CD14-positive monocyte (primary cell): ENCODE data around the gene FAM83G. TPM values are rescaled to one million over a fixed set of nuclear protein-coding genes. Genes with fewer than 3 reads are reported as not detected.

Experiments
- DNase-seq, 3 donors: peaks; one replicate each; pipeline ENCODE4 v3.0.0-alpha.2; 2011 to 2022
- H2AFZ ChIP-seq: 2 replicates; pipeline ENCODE4 v1.6.0; 2012; ENCODE audit warnings: mild to moderate bottlenecking, low read depth, low read length, inconsistent platforms; ENCODE audit not compliant: insufficient read depth, poor library complexity, severe bottlenecking
- H3K27ac ChIP-seq, 2 donors: 1 replicate in 1 of 2; 2 replicates in 1 of 2; pipeline ENCODE4 v1.5.1; 2012 to 2013; ENCODE audit warnings: low read length in 2 of 2, control low read depth in 1 of 2, inconsistent platforms in 1 of 2, low read depth in 1 of 2, mild to moderate bottlenecking in 1 of 2
- H3K27me3 ChIP-seq, 2 donors: one replicate each; pipeline versions ENCODE4 v1.6.0 to v1.6.1; 2011 to 2013; ENCODE audit warnings: low read length in 2 of 2; ENCODE audit not compliant: control insufficient read depth in 2 of 2, insufficient read depth in 2 of 2
- H3K36me3 ChIP-seq, 2 donors: replicated peaks in 1 of 2; 1 replicate in 1 of 2; 2 replicates in 1 of 2; pipeline versions ENCODE4 v1.5.1 to v1.6.1; 2012 to 2013; ENCODE audit warnings: low read length in 2 of 2, control low read depth in 1 of 2, inconsistent platforms in 1 of 2, mild to moderate bottlenecking in 1 of 2; ENCODE audit not compliant: insufficient read depth in 2 of 2, control insufficient read depth in 1 of 2
- H3K4me1 ChIP-seq, 2 donors: 1 replicate in 1 of 2; 2 replicates in 1 of 2; pipeline versions ENCODE4 v1.5.1 to v1.6.1; 2012 to 2013; ENCODE audit warnings: low read length in 2 of 2, control low read depth in 1 of 2, inconsistent platforms in 1 of 2, mild to moderate bottlenecking in 1 of 2, moderate library complexity in 1 of 2; ENCODE audit not compliant: insufficient read depth in 2 of 2, control insufficient read depth in 1 of 2
- H3K4me2 ChIP-seq: replicated peaks from 2 replicates; pipeline ENCODE3; 2012; ENCODE audit warnings: low read length, moderate library complexity, mild to moderate bottlenecking; ENCODE audit not compliant: poor library complexity, severe bottlenecking; ENCODE audit errors: extremely low read depth
- H3K4me3 ChIP-seq, 3 experiments: fragments of 200-600 bp in 1 of 3; sonication (generic) in 1 of 3; replicated peaks in 1 of 3; 1 replicate in 2 of 3; 2 replicates in 1 of 3; pipeline ENCODE4 v1.5.1; 2011 to 2013; ENCODE audit warnings: low read length in 3 of 3, mild to moderate bottlenecking in 3 of 3, control low read depth in 2 of 3, low read depth in 2 of 3, inconsistent platforms in 1 of 3, moderate library complexity in 1 of 3
- H3K79me2 ChIP-seq: 2 replicates; pipeline ENCODE4 v1.6.0; 2012; ENCODE audit warnings: mild to moderate bottlenecking, control low read depth, inconsistent platforms, low read length, moderate library complexity; ENCODE audit not compliant: insufficient read depth
- H3K9ac ChIP-seq: 2 replicates; pipeline ENCODE4 v1.6.0; 2017; ENCODE audit warnings: low read length, mild to moderate bottlenecking; ENCODE audit not compliant: insufficient read depth, poor library complexity, severe bottlenecking
- H3K9me3 ChIP-seq, 2 donors: replicated peaks in 1 of 2; 1 replicate in 1 of 2; 2 replicates in 1 of 2; pipeline versions ENCODE4 v1.5.1 to v1.6.1; 2012 to 2013; ENCODE audit warnings: low read length in 2 of 2, control low read depth in 1 of 2; ENCODE audit not compliant: control insufficient read depth in 1 of 2, insufficient read depth in 1 of 2
- H4K20me1 ChIP-seq: 2 replicates; pipeline ENCODE4 v1.6.0; 2012; ENCODE audit warnings: mild to moderate bottlenecking, low read length, control low read depth, moderate library complexity; ENCODE audit not compliant: insufficient read depth
- H3K27ac Mint-ChIP-seq, 7 donors: one replicate each; pipeline ENCODE4 v1.8.0; 2020; ENCODE audit warnings: mild to moderate bottlenecking in 7 of 7, mixed read lengths in 7 of 7, moderate library complexity in 6 of 7, inconsistent platforms in 2 of 7
- H3K27me3 Mint-ChIP-seq, 3 donors: one replicate each; pipeline ENCODE4 v1.8.0; 2021 to 2022; ENCODE audit warnings: low read depth in 3 of 3, mild to moderate bottlenecking in 3 of 3, mixed read lengths in 3 of 3, moderate library complexity in 3 of 3, inconsistent platforms in 1 of 3
- H3K36me3 Mint-ChIP-seq, 2 donors: one replicate each; pipeline ENCODE4 v1.8.0; 2020; ENCODE audit warnings: mixed read lengths in 2 of 2, inconsistent platforms in 1 of 2, mild to moderate bottlenecking in 1 of 2
- H3K4me1 Mint-ChIP-seq: one replicate; pipeline ENCODE4 v1.8.0; 2020; ENCODE audit warnings: mild to moderate bottlenecking, mixed read lengths
- H3K4me3 Mint-ChIP-seq, 2 donors: one replicate each; pipeline ENCODE4 v1.8.0; 2020; ENCODE audit warnings: mild to moderate bottlenecking in 2 of 2, mixed read lengths in 2 of 2, moderate library complexity in 1 of 2
- H3K9me3 Mint-ChIP-seq, 7 donors: one replicate each; pipeline ENCODE4 v1.8.0; 2020 to 2022; ENCODE audit warnings: mixed read lengths in 7 of 7, mild to moderate bottlenecking in 6 of 7, moderate library complexity in 6 of 7, inconsistent platforms in 2 of 7
- WGBS: methylation state at CpG from one replicate; pipeline ENCODE4 v1.1.5; 2013; ENCODE audit warnings: missing lambda C conversion rate; ENCODE audit not compliant: insufficient coverage; 5-methylcytosine and 5-hydroxymethylcytosine counted together
- intact Hi-C, 2 donors: fragments of 100-400 bp; cut with micrococcal nuclease; formaldehyde crosslinking; loops; one replicate each; pipeline versions ENCODE4 v1.15.0 to v1.15.1; 2023
- polyA plus RNA-seq, 3 donors: library from polyadenylated mRNA; depleted of rRNA in 1 of 3; unstranded in 2 of 3; stranded (reverse) in 1 of 3; fragments of 300-500 nt in 2 of 3; fragments of >200 nt in 1 of 3; fragmentation: Illumina TruSeq in 2 of 3; gene quantifications; 1 replicate in 2 of 3; 2 replicates in 1 of 3; pipeline ENCODE4 v1.2.3, GENCODE V29; 2012 to 2021
- TF ChIP-seq, protein P1 (sequence below): fragments of 200-600 bp; IDR thresholded peaks from one replicate; pipeline ENCODE4 v1.8.0; 2022; ENCODE audit warnings: antibody characterized with exemption, mild to moderate bottlenecking

The FAM83G gene
- polyA plus RNA-seq, 3 donors = 0.04 to 0.17 (median 0.08) TPM

DNA sequence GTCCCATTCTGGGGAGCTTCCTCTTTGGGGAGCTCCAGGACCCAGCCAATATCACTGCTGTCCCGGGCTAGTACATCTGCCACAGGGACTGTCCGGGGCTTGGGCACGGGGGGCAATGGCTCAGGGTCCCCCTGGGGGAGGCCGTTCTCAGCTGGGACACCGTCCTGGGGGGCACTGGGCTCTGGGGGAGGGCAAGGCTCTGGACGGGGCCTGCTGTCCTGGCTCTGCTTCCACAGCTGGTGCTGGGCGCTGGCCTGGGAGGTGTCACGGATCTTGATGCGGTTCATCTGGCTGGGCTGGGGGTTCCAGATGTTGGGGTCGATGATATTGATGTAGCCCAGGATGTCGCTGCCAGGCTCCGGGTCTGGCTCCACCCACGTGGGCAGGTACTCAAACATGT lies 26.5 kb downstream of the FAM83G start:
- Mint-ChIP-seq H3K4me1 (peaks cover 4% of the 10 kb centered on the region), H3K27me3 (peaks cover 1 to 4% (median 2%) of the 10 kb centered on the region in 3 donors), H3K4me3 (no peak overlapping the region), H3K9me3 (peaks cover 0 to 2% (median 0%) of the 10 kb centered on the region in 7 donors), H3K27ac (no peak overlapping the region), H3K36me3 (no peaks in the 10 kb centered on the region)
- no peaks in the 10 kb centered on the region for H3K79me2 ChIP-seq
- H3K4me1 ChIP-seq = no peaks in the 10 kb centered on the region
- no peak for DNase-seq
- no peaks in the 10 kb centered on the region for H3K27me3 ChIP-seq
- no peaks in the 10 kb centered on the region for H3K9me3 ChIP-seq
- H4K20me1 ChIP-seq = no peaks in the 10 kb centered on the region
- no peak overlapping the region for H3K4me2 ChIP-seq
- intact Hi-C loops = loop anchor here in 1 of 2 donors (10.0 kb wide), 1 partner anchor 63 kb away; no protein-coding TSS in a partner anchor
- H2AFZ ChIP-seq = no peak overlapping the region
- no peak overlapping the region for H3K4me3 ChIP-seq
- 95% methylated on average over 13 of the region's 13 CpGs for WGBS
- no peak overlapping the region for H3K9ac ChIP-seq
- no peak overlapping the region for H3K27ac ChIP-seq
- TF ChIP-seq, protein P1, sequence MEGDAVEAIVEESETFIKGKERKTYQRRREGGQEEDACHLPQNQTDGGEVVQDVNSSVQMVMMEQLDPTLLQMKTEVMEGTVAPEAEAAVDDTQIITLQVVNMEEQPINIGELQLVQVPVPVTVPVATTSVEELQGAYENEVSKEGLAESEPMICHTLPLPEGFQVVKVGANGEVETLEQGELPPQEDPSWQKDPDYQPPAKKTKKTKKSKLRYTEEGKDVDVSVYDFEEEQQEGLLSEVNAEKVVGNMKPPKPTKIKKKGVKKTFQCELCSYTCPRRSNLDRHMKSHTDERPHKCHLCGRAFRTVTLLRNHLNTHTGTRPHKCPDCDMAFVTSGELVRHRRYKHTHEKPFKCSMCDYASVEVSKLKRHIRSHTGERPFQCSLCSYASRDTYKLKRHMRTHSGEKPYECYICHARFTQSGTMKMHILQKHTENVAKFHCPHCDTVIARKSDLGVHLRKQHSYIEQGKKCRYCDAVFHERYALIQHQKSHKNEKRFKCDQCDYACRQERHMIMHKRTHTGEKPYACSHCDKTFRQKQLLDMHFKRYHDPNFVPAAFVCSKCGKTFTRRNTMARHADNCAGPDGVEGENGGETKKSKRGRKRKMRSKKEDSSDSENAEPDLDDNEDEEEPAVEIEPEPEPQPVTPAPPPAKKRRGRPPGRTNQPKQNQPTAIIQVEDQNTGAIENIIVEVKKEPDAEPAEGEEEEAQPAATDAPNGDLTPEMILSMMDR = no peak
- H3K36me3 ChIP-seq = no peaks in the 10 kb centered on the region

DNA sequence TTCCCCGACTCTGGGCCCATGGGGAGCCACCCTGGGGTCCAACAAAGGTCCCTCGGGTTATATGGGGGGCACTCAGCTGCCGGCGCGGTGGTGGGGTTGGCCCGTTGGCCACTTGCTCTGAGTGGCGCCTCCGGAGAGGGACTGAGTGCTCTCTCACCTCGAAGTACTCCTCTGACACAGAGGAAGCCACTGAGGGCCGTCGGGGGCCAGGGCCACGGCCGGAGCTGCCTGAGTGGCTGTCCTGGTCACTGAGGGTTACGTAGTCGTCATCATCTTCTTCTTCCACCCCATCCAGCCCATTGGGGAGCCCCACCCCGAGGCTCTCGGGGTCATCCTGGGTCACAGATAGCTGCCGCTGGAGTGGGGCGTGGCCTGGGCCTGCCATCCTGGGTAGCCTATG lies 26.9 kb downstream of the FAM83G start:
- H3K4me1 Mint-ChIP-seq = peaks cover 4% of the 10 kb centered on the region
- peaks cover 0 to 2% (median 0%) of the 10 kb centered on the region in 7 donors for H3K9me3 Mint-ChIP-seq
- H3K79me2 ChIP-seq = no peaks in the 10 kb centered on the region
- no peaks in the 10 kb centered on the region for H3K9me3 ChIP-seq
- intact Hi-C loops = loop anchor here in 1 of 2 donors (10.0 kb wide), 1 partner anchor 63 kb away; no protein-coding TSS in a partner anchor
- H3K4me3 Mint-ChIP-seq = no peak overlapping the region
- TF ChIP-seq, protein P1 = no peak
- H3K27me3 Mint-ChIP-seq = peaks cover 1 to 4% (median 2%) of the 10 kb centered on the region in 3 donors
- no peak overlapping the region for H2AFZ ChIP-seq
- H3K4me2 ChIP-seq = no peak overlapping the region
- 91% methylated on average over 18 of the region's 19 CpGs for WGBS
- H3K4me3 ChIP-seq = no peak overlapping the region
- no peak overlapping the region for H3K27ac Mint-ChIP-seq
- H3K27ac ChIP-seq = no peak overlapping the region
- no peaks in the 10 kb centered on the region for H3K36me3 ChIP-seq
- no peaks in the 10 kb centered on the region for H3K4me1 ChIP-seq
- no peak overlapping the region for H3K9ac ChIP-seq
- DNase-seq = no peak
- no peaks in the 10 kb centered on the region for H3K27me3 ChIP-seq
- no peaks in the 10 kb centered on the region for H4K20me1 ChIP-seq
- H3K36me3 Mint-ChIP-seq = no peaks in the 10 kb centered on the region
